Suprapubic skin (tissue), 4 donors: ENCODE measurements around the gene H2AZ1.

Source experiments
- POLR2A ChIP-seq, 2 donors: fragments of 450-650 bp; IDR thresholded peaks; one replicate each; pipeline ENCODE4 v1.6.1; 2017; ENCODE audit warnings: antibody characterized with exemption in 2 of 2, mild to moderate bottlenecking in 2 of 2, moderate library complexity in 2 of 2
- POLR2AphosphoS5 ChIP-seq, 3 donors: sonication (generic); formaldehyde crosslinking; IDR thresholded peaks; one replicate each; pipeline ENCODE4 v1.6.1; 2017; ENCODE audit warnings: antibody characterized with exemption in 3 of 3
- TF ChIP-seq, protein P1 (sequence below), 2 donors: fragments of 200-600 bp in 1 of 2; fragments of 450-650 bp in 1 of 2; sonication (generic) in 1 of 2; IDR thresholded peaks; one replicate each; pipeline ENCODE4 v1.5.1; 2016 to 2019; ENCODE audit warnings: antibody characterized with exemption in 2 of 2, mild to moderate bottlenecking in 1 of 2, moderate library complexity in 1 of 2

DNA sequence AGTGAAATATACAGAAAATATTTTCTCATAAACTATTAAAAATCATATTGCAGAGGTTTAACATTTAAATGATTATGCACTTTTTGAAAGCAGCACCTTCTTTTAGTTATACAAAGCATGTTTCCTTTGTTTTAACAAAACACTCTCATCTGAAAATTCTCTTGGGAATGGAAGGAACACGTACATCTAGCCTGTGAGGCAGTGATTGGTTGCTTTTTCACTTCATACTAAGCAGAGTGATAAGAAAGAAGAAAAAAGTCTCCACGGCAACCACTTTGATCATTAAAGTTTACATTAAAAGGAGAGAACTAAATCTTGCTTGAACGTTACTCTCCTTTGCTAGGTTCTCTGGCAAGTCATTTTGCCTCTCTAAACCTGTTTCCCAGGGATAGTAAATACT is 41.7 kb upstream of the H2AZ1 start:
- TF ChIP-seq POLR2A (IDR thresholded peaks at IDR 0.05) (no peak), POLR2AphosphoS5 (IDR thresholded peaks at IDR 0.05) (no peak)
- TF ChIP-seq, protein P1, sequence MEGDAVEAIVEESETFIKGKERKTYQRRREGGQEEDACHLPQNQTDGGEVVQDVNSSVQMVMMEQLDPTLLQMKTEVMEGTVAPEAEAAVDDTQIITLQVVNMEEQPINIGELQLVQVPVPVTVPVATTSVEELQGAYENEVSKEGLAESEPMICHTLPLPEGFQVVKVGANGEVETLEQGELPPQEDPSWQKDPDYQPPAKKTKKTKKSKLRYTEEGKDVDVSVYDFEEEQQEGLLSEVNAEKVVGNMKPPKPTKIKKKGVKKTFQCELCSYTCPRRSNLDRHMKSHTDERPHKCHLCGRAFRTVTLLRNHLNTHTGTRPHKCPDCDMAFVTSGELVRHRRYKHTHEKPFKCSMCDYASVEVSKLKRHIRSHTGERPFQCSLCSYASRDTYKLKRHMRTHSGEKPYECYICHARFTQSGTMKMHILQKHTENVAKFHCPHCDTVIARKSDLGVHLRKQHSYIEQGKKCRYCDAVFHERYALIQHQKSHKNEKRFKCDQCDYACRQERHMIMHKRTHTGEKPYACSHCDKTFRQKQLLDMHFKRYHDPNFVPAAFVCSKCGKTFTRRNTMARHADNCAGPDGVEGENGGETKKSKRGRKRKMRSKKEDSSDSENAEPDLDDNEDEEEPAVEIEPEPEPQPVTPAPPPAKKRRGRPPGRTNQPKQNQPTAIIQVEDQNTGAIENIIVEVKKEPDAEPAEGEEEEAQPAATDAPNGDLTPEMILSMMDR (IDR thresholded peaks at IDR 0.05) = no peak
